CD4-positive, alpha-beta T cell (primary cell): ENCODE measurements around the gene ENTPD3. TPM values are rescaled to one million over a fixed set of nuclear protein-coding genes. Genes with fewer than 3 reads are reported as not detected.

Source experiments
- ATAC-seq: fragments of 200-7000 bp; cut with Tn5 transposase; one replicate; pipeline ENCODE4 v1.10.0; 2022; ENCODE audit warnings: mild to moderate bottlenecking; ENCODE audit not compliant: poor library complexity
- CTCF ChIA-PET: fragments of 350-600 bp; sonication (Branson Sonifier 250); formaldehyde crosslinking; loops from one replicate; lab custom pipeline; 2021; ENCODE audit warnings: antibody characterized with exemption, inconsistent platforms; lab: Charles Lee
- POLR2A ChIA-PET: fragments of 350-600 bp; sonication (Branson Sonifier 250); formaldehyde crosslinking; loops from one replicate; lab custom pipeline; 2021; ENCODE audit warnings: antibody characterized with exemption, inconsistent platforms; lab: Charles Lee
- DNase-seq, 14 experiments: peaks; one replicate each; pipeline ENCODE4 v3.0.0-alpha.2; 2013 to 2020; ENCODE audit warnings: mixed read lengths in 2 of 14
- H3K27ac ChIP-seq, 2 donors: one replicate each; pipeline versions ENCODE4 v1.5.1 to v1.7.0; 2013; ENCODE audit warnings: low read length in 2 of 2, low read depth in 1 of 2, mild to moderate bottlenecking in 1 of 2
- H3K27me3 ChIP-seq, 2 experiments: 1 replicate in 1 of 2; 2 replicates in 1 of 2; pipeline versions ENCODE4 v1.6.1 to v1.7.0; 2013; ENCODE audit warnings: low read length in 2 of 2, control low read depth in 1 of 2, mild to moderate bottlenecking in 1 of 2, moderate library complexity in 1 of 2; ENCODE audit not compliant: insufficient read depth in 2 of 2, control insufficient read depth in 1 of 2
- H3K36me3 ChIP-seq: one replicate; pipeline ENCODE4 v1.6.1; 2013; ENCODE audit warnings: low read length, control low read depth; ENCODE audit not compliant: insufficient read depth
- H3K4me1 ChIP-seq: one replicate; pipeline ENCODE4 v1.6.1; 2013; ENCODE audit warnings: low read length, control low read depth; ENCODE audit not compliant: insufficient read depth
- H3K4me3 ChIP-seq: one replicate; pipeline ENCODE4 v1.5.1; 2013; ENCODE audit warnings: mild to moderate bottlenecking, low read length, moderate library complexity
- H3K9me3 ChIP-seq, 2 experiments: 1 replicate in 1 of 2; 2 replicates in 1 of 2; pipeline versions ENCODE4 v1.6.1 to v1.7.0; 2013; ENCODE audit warnings: low read length in 2 of 2, mild to moderate bottlenecking in 2 of 2, control low read depth in 1 of 2, moderate library complexity in 1 of 2; ENCODE audit not compliant: control insufficient read depth in 1 of 2, insufficient read depth in 1 of 2
- H3K27ac Mint-ChIP-seq: one replicate; pipeline ENCODE4 v1.8.0; 2020; ENCODE audit warnings: mixed read lengths
- H3K27me3 Mint-ChIP-seq: one replicate; pipeline ENCODE4 v1.8.0; 2021; ENCODE audit warnings: mixed read lengths
- H3K36me3 Mint-ChIP-seq: one replicate; pipeline ENCODE4 v1.8.0; 2021; ENCODE audit warnings: low read depth, mixed read lengths
- H3K4me1 Mint-ChIP-seq: one replicate; pipeline ENCODE4 v1.8.0; 2021; ENCODE audit warnings: low read depth, mixed read lengths
- H3K4me3 Mint-ChIP-seq: one replicate; pipeline ENCODE4 v1.8.0; 2020; ENCODE audit warnings: mild to moderate bottlenecking, mixed read lengths
- H3K9me3 Mint-ChIP-seq: one replicate; pipeline ENCODE4 v1.8.0; 2020; ENCODE audit warnings: mixed read lengths
- CTCF ChIP-seq: fragments of 200-600 bp; IDR thresholded peaks from one replicate; pipeline ENCODE4 v1.8.0; 2022; ENCODE audit warnings: antibody characterized with exemption, mild to moderate bottlenecking
- intact Hi-C, 2 experiments: fragments of 100-400 bp; cut with DNase I in 1 of 2; cut with micrococcal nuclease in 1 of 2; formaldehyde crosslinking; loops; one replicate each; pipeline versions ENCODE4 v1.15.1 to v1.9.0; 2023 to 2025; cut with DNase I, micrococcal nuclease
- polyA plus RNA-seq, 2 donors: library from polyadenylated mRNA; unstranded; fragments of 120-200 nt; gene quantifications; one replicate each; pipeline ENCODE4 v1.2.1, GENCODE V29; 2013
- total RNA-seq, 174 experiments: library from RNA in 2 of 174; stranded (reverse) in 2 of 174; gene quantifications; one replicate each; pipeline ENCODE4 v1.2.3 and lab custom pipeline; 2021 to 2026

The ENTPD3 gene
- total RNA-seq = not detected
- 0.04 TPM for polyA plus RNA-seq (2013, experiment 1 of 2)
- polyA plus RNA-seq (2013, experiment 2 of 2) = 0.03 TPM
- 0 to 0.22 (median 0) reads per million in 172 experiments for total RNA-seq (lab: John Stamatoyannopoulos, UW)

GRCh38 chr3:40387001-40387894 lies at the start of gene ENTPD3:
Gene ENTPD3 (plus strand): TSS chr3:40387184. CDS start chr3:40388058, 874 bp downstream.
- DNase-seq = peak in 11 of 14 experiments; percentile 5 to 55 (median 19)
- Histone ChIP-seq H3K27ac (no peak within 1 kb of the TSS), H3K9me3 (peaks cover 0 to 5% of the 10 kb centered on the region in 2 experiments), H3K36me3 (no peaks in the 10 kb centered on the region), H3K4me1 (peaks cover 10% of the 10 kb centered on the region), H3K27me3 (peaks cover 21 to 25% of the 10 kb centered on the region in 2 experiments), H3K4me3 (peak within 1 kb of the TSS; percentile 38)
- H3K4me1 Mint-ChIP-seq = peaks cover 6% of the 10 kb centered on the region
- peaks cover 8% of the 10 kb centered on the region for H3K36me3 Mint-ChIP-seq
- H3K9me3 Mint-ChIP-seq = no peaks in the 10 kb centered on the region
- POLR2A ChIA-PET = no interaction called here
- no peak for TF ChIP-seq CTCF
- H3K27ac Mint-ChIP-seq = no peak within 1 kb of the TSS
- CTCF ChIA-PET = no interaction called here
- intact Hi-C loops = no loop called here
- peak; percentile 78 for ATAC-seq
- H3K27me3 Mint-ChIP-seq = peaks cover 42% of the 10 kb centered on the region
- peak within 1 kb of the TSS; percentile 48 for H3K4me3 Mint-ChIP-seq

GRCh38 chr3:40339871-40340270 lies 47.1 kb upstream of the ENTPD3 start:
- Histone ChIP-seq H3K4me3 (no peak overlapping the region), H3K36me3 (no peaks in the 10 kb centered on the region), H3K4me1 (no peaks in the 10 kb centered on the region), H3K27me3 (peaks cover 0 to 2% of the 10 kb centered on the region in 2 experiments), H3K27ac (no peak overlapping the region), H3K9me3 (no peaks in the 10 kb centered on the region)
- H3K36me3 Mint-ChIP-seq = no peaks in the 10 kb centered on the region
- no peaks in the 10 kb centered on the region for H3K27me3 Mint-ChIP-seq
- DNase-seq (no peak), ATAC-seq (no peak)
- no peak for TF ChIP-seq CTCF
- POLR2A ChIA-PET = no interaction called here
- no peak overlapping the region for H3K4me3 Mint-ChIP-seq
- H3K9me3 Mint-ChIP-seq = no peaks in the 10 kb centered on the region
- intact Hi-C loops = no loop called here
- CTCF ChIA-PET = no interaction called here
- H3K27ac Mint-ChIP-seq = no peak overlapping the region
- H3K4me1 Mint-ChIP-seq = no peaks in the 10 kb centered on the region

DNA sequence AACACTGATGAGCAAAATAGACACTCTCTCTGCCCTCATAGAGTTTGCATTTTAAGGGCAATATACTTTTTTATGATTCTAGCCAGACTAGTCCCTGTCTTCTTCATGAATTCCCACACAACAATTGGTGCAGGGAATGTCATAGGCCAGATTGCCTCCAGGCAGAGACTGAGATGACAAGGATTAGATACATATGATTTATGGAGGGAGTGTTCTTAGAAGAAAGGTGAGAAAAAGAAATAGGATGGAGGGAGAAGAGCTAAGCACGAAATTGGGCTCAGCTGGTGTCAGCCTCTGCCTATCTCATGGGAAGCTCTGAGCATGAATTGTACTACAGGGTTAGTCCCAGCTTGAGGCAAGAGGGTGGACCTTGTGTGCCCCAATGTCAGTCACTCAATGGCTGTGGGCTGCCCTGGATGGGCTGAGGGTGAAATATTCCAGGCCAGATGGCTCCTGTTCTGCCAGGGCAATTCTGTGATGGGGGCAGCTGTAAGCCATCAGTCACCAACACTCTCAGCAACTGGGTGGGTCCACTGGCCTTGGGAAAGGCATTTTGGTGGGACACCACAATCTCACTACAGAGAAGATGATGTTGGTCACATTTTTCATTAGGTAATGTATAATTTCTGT lies 46.3 kb upstream of the ENTPD3 start:
- Histone ChIP-seq H3K36me3 (no peaks in the 10 kb centered on the region), H3K27me3 (peaks cover 0 to 2% of the 10 kb centered on the region in 2 experiments), H3K4me1 (no peaks in the 10 kb centered on the region), H3K27ac (no peak overlapping the region), H3K9me3 (no peaks in the 10 kb centered on the region), H3K4me3 (no peak overlapping the region)
- no peaks in the 10 kb centered on the region for H3K9me3 Mint-ChIP-seq
- TF ChIP-seq CTCF = no peak
- DNase-seq = no peak
- H3K4me1 Mint-ChIP-seq = no peaks in the 10 kb centered on the region
- intact Hi-C loops = no loop called here
- H3K36me3 Mint-ChIP-seq = no peaks in the 10 kb centered on the region
- no peaks in the 10 kb centered on the region for H3K27me3 Mint-ChIP-seq
- POLR2A ChIA-PET = no interaction called here
- CTCF ChIA-PET = no interaction called here
- no peak overlapping the region for H3K4me3 Mint-ChIP-seq
- H3K27ac Mint-ChIP-seq = no peak overlapping the region
- ATAC-seq = no peak
